Raji (cell line): ENCODE data around the gene KRT32.

Experiments used
- POLR2A ChIP-seq: IDR thresholded peaks from 2 replicates; pipeline ENCODE4 v1.6.1; 2011; ENCODE audit warnings: low read depth, low read length, control low read depth; ENCODE audit not compliant: insufficient read depth

Gene KRT32

GRCh38 chr17:41500131-41500911, 33.1 kb upstream of the KRT32 start:
- no peak for TF ChIP-seq POLR2A

GRCh38 chr17:41499714-41500113, 32.5 kb upstream of the KRT32 start:
- TF ChIP-seq POLR2A: no peak

GRCh38 chr17:41498276-41498675, 31.1 kb upstream of the KRT32 start:
- no peak for TF ChIP-seq POLR2A

GRCh38 chr17:41496803-41497484, 29.8 kb upstream of the KRT32 start:
- TF ChIP-seq POLR2A: peak; percentile 53

GRCh38 chr17:41494524-41494923, 27.3 kb upstream of the KRT32 start:
- no peak for TF ChIP-seq POLR2A

- TF ChIP-seq POLR2A: no peak
Observed at GRCh38 chr17:41492771-41493170, 25.6 kb upstream of the KRT32 start.

GRCh38 chr17:41492351-41492750, 25.2 kb upstream of the KRT32 start:
- TF ChIP-seq POLR2A: no peak

- no peak for TF ChIP-seq POLR2A
Observed at GRCh38 chr17:41491476-41491875, 24.3 kb upstream of the KRT32 start.

- no peak for TF ChIP-seq POLR2A
Observed at GRCh38 chr17:41490000-41490990, 23.1 kb upstream of the KRT32 start.

GRCh38 chr17:41489531-41489930, 22.3 kb upstream of the KRT32 start, which contains the start of gene KRT36:
TSS of gene KRT36 (minus strand) at chr17:41489910. CDS start at chr17:41489864, 46 bp downstream.
- no peak for TF ChIP-seq POLR2A

- TF ChIP-seq POLR2A: no peak
Observed at GRCh38 chr17:41486809-41487530, 19.8 kb upstream of the KRT32 start.

GRCh38 chr17:41486316-41486715, 19.1 kb upstream of the KRT32 start:
- no peak for TF ChIP-seq POLR2A

- no peak for TF ChIP-seq POLR2A
Observed at GRCh38 chr17:41484920-41485904, 18.0 kb upstream of the KRT32 start.
